C4-2B (cell line): ENCODE measurements around the gene CTNNA3.

ENCODE experiments used
- CTCF ChIP-seq: fragments of 450-650 bp; conservative IDR thresholded peaks from 2 replicates; pipeline ENCODE4 v1.5.1; 2017; ENCODE audit warnings: mild to moderate bottlenecking
- ZFX ChIP-seq: fragments of 450-650 bp; IDR thresholded peaks from 2 replicates; pipeline ENCODE4 v1.6.1; 2017

- TF ChIP-seq CTCF (no peak), ZFX (no peak)
These were observed 473.1 kb downstream of the CTNNA3 start for GRCh38 chr10:67222934-67223333.
